ENCODE measurements around the gene ADGRL1.
A peak's percentile ranks its signal among the peaks of the same experiment; 100 is the strongest.

- no peak for TF ChIP-seq POLR2AphosphoS5 (IDR thresholded peaks at IDR 0.05; ENCODE audit: low read depth)
- TF ChIP-seq, protein P1, sequence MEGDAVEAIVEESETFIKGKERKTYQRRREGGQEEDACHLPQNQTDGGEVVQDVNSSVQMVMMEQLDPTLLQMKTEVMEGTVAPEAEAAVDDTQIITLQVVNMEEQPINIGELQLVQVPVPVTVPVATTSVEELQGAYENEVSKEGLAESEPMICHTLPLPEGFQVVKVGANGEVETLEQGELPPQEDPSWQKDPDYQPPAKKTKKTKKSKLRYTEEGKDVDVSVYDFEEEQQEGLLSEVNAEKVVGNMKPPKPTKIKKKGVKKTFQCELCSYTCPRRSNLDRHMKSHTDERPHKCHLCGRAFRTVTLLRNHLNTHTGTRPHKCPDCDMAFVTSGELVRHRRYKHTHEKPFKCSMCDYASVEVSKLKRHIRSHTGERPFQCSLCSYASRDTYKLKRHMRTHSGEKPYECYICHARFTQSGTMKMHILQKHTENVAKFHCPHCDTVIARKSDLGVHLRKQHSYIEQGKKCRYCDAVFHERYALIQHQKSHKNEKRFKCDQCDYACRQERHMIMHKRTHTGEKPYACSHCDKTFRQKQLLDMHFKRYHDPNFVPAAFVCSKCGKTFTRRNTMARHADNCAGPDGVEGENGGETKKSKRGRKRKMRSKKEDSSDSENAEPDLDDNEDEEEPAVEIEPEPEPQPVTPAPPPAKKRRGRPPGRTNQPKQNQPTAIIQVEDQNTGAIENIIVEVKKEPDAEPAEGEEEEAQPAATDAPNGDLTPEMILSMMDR (IDR thresholded peaks at IDR 0.05; ENCODE audit: insufficient read depth, low read length) = no peak
- TF ChIP-seq GABPA (IDR thresholded peaks at IDR 0.05; ENCODE audit: low read depth) = 0 out of 2 replicates have a peak, but pooled peaks have one; percentile 26
- TF ChIP-seq, protein P2, sequence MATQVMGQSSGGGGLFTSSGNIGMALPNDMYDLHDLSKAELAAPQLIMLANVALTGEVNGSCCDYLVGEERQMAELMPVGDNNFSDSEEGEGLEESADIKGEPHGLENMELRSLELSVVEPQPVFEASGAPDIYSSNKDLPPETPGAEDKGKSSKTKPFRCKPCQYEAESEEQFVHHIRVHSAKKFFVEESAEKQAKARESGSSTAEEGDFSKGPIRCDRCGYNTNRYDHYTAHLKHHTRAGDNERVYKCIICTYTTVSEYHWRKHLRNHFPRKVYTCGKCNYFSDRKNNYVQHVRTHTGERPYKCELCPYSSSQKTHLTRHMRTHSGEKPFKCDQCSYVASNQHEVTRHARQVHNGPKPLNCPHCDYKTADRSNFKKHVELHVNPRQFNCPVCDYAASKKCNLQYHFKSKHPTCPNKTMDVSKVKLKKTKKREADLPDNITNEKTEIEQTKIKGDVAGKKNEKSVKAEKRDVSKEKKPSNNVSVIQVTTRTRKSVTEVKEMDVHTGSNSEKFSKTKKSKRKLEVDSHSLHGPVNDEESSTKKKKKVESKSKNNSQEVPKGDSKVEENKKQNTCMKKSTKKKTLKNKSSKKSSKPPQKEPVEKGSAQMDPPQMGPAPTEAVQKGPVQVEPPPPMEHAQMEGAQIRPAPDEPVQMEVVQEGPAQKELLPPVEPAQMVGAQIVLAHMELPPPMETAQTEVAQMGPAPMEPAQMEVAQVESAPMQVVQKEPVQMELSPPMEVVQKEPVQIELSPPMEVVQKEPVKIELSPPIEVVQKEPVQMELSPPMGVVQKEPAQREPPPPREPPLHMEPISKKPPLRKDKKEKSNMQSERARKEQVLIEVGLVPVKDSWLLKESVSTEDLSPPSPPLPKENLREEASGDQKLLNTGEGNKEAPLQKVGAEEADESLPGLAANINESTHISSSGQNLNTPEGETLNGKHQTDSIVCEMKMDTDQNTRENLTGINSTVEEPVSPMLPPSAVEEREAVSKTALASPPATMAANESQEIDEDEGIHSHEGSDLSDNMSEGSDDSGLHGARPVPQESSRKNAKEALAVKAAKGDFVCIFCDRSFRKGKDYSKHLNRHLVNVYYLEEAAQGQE (IDR thresholded peaks at IDR 0.05; ENCODE audit: insufficient replicate concordance, low read depth) = no peak
Observed at GRCh38 chr19:14135985-14136508, 69.9 kb downstream of the ADGRL1 start.

All from HL-60 (cell line).